Skeletal muscle tissue (tissue), 4 donors: Measurements from ENCODE around the gene GPC6. TPM values are rescaled to one million over a fixed set of nuclear protein-coding genes. Genes with fewer than 3 reads are reported as not detected.

Experiments used
- H3K27ac ChIP-seq: one replicate; pipeline ENCODE4 v1.7.0; 2013; ENCODE audit warnings: mild to moderate bottlenecking, low read depth, low read length, inconsistent platforms
- H3K27me3 ChIP-seq, 3 donors: one replicate each; pipeline ENCODE4 v1.7.0; 2013; ENCODE audit warnings: low read length in 3 of 3; ENCODE audit not compliant: control insufficient read depth in 3 of 3, insufficient read depth in 3 of 3
- H3K36me3 ChIP-seq, 3 donors: one replicate each; pipeline ENCODE4 v1.7.0; 2013; ENCODE audit warnings: low read length in 3 of 3; ENCODE audit not compliant: control insufficient read depth in 3 of 3, insufficient read depth in 3 of 3
- H3K4me1 ChIP-seq, 3 donors: one replicate each; pipeline ENCODE4 v1.7.0; 2013; ENCODE audit warnings: low read length in 3 of 3, mild to moderate bottlenecking in 3 of 3; ENCODE audit not compliant: control insufficient read depth in 3 of 3, insufficient read depth in 3 of 3
- H3K4me3 ChIP-seq, 3 donors: one replicate each; pipeline ENCODE4 v1.7.0; 2013; ENCODE audit warnings: low read length in 3 of 3
- H3K9ac ChIP-seq, 3 donors: one replicate each; pipeline ENCODE4 v1.7.0; 2013; ENCODE audit warnings: low read length in 3 of 3, mild to moderate bottlenecking in 3 of 3, moderate library complexity in 2 of 3, low read depth in 1 of 3
- H3K9me3 ChIP-seq, 3 donors: one replicate each; pipeline ENCODE4 v1.7.0; 2013; ENCODE audit warnings: low read length in 3 of 3; ENCODE audit not compliant: control insufficient read depth in 3 of 3
- total RNA-seq: library from RNA; depleted of rRNA; stranded (reverse); fragments of >200 nt; gene quantifications from one replicate; pipeline ENCODE4 v1.2.3, GENCODE V29; 2014
- donor health status: Osteomylitis.

GPC6 gene
- total RNA-seq, 1 donor from 2014 or later, result 7.8 TPM

DNA sequence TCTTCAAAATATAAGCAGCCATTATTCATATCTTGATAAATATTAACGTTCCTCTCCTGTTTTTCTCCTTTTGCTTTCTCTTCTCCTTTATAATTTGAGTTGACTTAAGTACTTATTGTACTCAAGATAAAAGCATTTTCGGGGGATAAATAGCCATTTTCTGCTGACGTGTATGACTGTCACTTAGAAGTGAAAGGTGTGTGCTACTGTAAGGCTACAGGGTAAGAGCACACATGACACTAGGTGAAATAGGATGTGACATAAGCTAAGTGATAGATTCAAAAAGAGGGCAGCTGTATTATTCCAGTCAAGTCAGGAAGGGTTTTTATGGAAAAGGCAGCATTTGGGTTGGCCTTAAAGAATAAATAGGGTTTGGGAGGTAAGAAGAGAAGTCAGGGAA lies 128.5 kb downstream of the GPC6 start:
- Histone ChIP-seq H3K4me1 (no peaks in the 10 kb centered on the region), H3K4me3 (no peak overlapping the region), H3K9ac (no peak overlapping the region), H3K27me3 (no peaks in the 10 kb centered on the region), H3K27ac (no peak overlapping the region), H3K36me3 (no peaks in the 10 kb centered on the region), H3K9me3 (no peaks in the 10 kb centered on the region)

DNA sequence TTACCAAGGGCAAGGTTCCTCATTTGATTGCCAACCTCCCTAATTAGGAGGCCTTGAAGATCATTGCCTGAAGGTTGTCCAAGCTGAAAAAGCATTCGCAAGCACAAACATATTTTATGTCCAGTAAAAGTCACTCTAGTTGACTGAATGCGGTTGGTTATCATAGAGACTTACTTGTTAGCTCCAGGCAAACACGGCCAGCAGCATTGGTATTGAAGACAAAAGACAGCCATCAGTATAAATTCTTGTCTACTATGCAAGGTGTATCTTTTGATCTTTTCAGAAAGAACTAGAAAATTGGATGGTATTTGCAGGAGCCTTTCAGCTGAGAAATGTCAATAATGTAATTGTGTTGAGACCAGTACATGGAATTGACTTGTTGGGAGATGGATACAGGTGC lies 129.9 kb downstream of the GPC6 start:
- H3K36me3 ChIP-seq, result no peaks in the 10 kb centered on the region
- no peak overlapping the region for H3K27ac ChIP-seq
- H3K9me3 ChIP-seq, result no peaks in the 10 kb centered on the region
- H3K27me3 ChIP-seq, result no peaks in the 10 kb centered on the region
- H3K4me3 ChIP-seq, result no peak overlapping the region
- H3K4me1 ChIP-seq, result no peaks in the 10 kb centered on the region
- no peak overlapping the region for H3K9ac ChIP-seq

DNA sequence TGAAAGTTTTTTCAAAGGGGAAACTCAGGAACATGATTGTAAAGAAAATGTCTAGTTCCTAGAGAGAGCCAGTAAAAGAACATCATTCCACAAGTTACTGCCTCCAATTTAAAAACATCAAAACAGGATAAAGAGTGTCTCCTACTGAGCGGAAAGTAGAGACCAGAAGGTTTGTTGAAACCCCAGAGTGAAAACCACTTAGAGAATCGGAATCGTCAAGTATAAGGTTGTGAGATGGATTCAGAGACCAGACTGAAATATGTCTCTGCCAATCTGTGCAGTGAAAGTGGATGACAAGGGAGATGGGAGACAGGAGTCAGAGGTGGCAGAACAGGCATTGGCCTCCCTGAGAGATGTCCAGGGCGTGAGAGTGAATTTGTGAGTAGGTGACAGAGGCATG lies 133.4 kb downstream of the GPC6 start:
- Histone ChIP-seq H3K27me3 (no peaks in the 10 kb centered on the region), H3K36me3 (no peaks in the 10 kb centered on the region), H3K4me1 (no peaks in the 10 kb centered on the region), H3K9ac (no peak overlapping the region), H3K27ac (no peak overlapping the region), H3K9me3 (no peaks in the 10 kb centered on the region), H3K4me3 (no peak overlapping the region)

DNA sequence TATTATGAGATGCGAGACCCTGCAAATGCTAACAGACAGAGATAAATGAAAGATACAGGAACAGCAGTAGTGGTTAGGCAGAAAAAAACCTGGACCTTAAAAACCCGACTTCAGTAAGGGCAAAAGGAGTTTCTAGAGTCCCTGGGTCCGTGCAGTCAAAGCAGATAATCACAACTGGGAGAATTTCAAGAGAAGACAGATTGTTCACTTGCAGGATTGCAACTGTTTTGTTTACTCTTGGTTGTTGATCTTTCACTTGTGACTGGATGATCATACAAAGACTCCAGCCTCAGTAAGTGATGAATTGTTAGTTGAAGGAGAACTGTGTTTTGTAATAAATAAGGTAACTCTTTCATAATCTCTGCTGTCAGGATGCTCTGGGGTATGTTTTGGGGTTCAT lies 135.1 kb downstream of the GPC6 start:
- no peaks in the 10 kb centered on the region for H3K27me3 ChIP-seq
- H3K9me3 ChIP-seq, result no peaks in the 10 kb centered on the region
- H3K4me1 ChIP-seq, result no peaks in the 10 kb centered on the region
- no peak overlapping the region for H3K4me3 ChIP-seq
- H3K27ac ChIP-seq, result no peak overlapping the region
- no peaks in the 10 kb centered on the region for H3K36me3 ChIP-seq
- H3K9ac ChIP-seq, result no peak overlapping the region

DNA sequence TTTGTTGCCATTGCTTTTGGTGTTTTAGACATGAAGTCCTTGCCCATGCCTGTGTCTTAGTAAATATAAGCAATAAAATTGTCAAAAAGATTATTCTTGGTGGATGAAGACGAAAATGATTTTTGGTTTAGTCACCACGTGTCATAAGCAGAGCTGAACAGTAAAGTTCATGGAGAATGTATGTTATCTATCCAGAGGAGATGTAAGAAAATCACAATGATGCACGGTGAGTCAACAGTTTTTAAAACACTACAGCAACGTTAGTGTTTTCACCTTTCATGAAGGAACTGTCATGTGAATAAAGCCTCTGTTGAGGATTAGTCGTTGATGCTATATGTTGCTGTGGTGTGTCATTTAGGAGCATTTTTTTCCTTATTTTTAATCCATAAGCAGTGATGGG lies 137.6 kb downstream of the GPC6 start:
- H3K36me3 ChIP-seq, result no peaks in the 10 kb centered on the region
- no peaks in the 10 kb centered on the region for H3K9me3 ChIP-seq
- H3K27me3 ChIP-seq, result no peaks in the 10 kb centered on the region
- H3K4me3 ChIP-seq, result no peak overlapping the region
- no peak overlapping the region for H3K9ac ChIP-seq
- no peaks in the 10 kb centered on the region for H3K4me1 ChIP-seq
- H3K27ac ChIP-seq, result no peak overlapping the region

DNA sequence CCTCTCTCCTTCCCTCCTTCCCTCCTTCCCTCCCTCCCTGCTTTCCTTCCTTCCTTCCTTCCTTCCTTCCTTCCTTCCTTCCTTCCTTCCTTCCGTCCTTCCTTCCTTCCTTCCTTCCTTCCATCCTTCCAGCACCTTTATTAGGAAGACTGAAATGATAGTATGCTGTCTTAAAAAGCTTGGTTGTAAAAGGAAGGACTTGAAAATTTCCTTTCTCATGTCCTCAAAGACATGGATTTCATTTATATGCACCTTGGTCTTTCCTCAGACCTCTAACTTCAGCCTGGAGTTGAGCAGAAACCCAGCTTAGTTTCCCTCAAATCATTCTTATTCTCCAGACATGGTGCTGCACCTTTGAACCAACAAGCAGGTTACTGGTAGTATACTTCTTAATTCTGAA lies 141.7 kb downstream of the GPC6 start:
- Histone ChIP-seq H3K4me1 (no peaks in the 10 kb centered on the region), H3K4me3 (no peak overlapping the region), H3K27ac (no peak overlapping the region), H3K9ac (no peak overlapping the region), H3K9me3 (no peaks in the 10 kb centered on the region), H3K36me3 (no peaks in the 10 kb centered on the region), H3K27me3 (no peaks in the 10 kb centered on the region)

DNA sequence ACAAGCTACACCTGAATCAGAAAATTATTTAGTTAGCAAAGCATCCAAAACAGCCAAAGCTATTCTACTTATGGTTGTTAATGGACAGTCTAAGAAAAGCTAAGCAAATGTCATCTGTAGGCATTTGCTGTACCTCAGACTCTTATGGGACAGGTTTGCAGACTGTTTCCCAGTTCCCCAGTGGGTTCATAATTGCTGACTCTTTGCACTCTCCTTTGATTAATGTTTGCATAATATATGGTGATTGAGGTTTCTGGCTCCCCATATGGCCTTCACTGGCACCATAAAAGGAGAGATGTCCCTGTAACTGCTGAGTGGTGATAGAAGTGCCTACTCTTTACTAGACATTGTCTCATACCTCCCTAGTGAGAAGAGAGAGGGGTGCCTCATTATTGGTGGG lies 142.1 kb downstream of the GPC6 start:
- H3K27ac ChIP-seq, result no peak overlapping the region
- no peaks in the 10 kb centered on the region for H3K9me3 ChIP-seq
- no peak overlapping the region for H3K9ac ChIP-seq
- H3K4me1 ChIP-seq, result no peaks in the 10 kb centered on the region
- no peaks in the 10 kb centered on the region for H3K36me3 ChIP-seq
- no peaks in the 10 kb centered on the region for H3K27me3 ChIP-seq
- no peak overlapping the region for H3K4me3 ChIP-seq

DNA sequence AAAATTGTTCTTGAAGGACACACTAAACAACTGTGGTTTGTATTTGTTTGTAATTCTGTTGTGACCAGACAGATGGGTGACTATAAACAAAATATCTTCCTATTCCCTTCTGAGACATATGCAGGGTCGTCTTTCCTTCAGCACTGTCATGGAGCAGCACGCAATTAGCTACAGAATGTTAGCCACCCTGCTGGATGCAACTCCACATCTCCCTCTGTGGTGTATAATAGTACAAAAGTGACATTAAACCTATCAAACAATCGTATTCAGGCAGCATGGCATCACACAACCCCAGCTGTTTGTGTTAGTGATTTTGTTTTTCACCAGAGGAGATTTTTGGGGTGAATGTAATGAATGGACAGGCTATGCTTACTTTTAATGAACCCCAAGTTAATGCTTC lies 146.2 kb downstream of the GPC6 start:
- Histone ChIP-seq H3K27ac (no peak overlapping the region), H3K9ac (no peak overlapping the region), H3K36me3 (no peaks in the 10 kb centered on the region), H3K4me3 (no peak overlapping the region), H3K27me3 (no peaks in the 10 kb centered on the region), H3K4me1 (no peaks in the 10 kb centered on the region), H3K9me3 (no peaks in the 10 kb centered on the region)

DNA sequence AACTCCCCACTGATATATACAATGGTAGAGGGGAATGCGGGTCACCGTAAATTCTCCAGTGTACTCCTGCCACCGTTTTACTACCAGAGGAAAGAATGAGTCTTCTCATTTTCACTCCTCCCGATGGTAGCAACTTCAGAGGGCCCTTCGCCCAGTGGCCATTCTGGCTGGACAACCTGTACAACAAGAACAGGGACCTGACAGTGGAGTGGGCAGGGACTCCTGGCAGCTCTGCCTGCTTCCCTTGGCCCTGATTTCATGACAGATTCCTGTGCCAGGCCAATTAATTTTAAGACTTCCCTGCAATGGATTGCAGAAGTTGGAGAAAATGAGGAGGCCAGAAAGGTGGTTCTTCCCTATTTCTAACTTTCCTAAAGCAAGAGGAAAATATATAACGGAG lies 148.9 kb downstream of the GPC6 start:
- Histone ChIP-seq H3K4me3 (no peak overlapping the region), H3K36me3 (no peaks in the 10 kb centered on the region), H3K27ac (no peak overlapping the region), H3K4me1 (no peaks in the 10 kb centered on the region), H3K9me3 (no peaks in the 10 kb centered on the region), H3K27me3 (no peaks in the 10 kb centered on the region), H3K9ac (no peak overlapping the region)

DNA sequence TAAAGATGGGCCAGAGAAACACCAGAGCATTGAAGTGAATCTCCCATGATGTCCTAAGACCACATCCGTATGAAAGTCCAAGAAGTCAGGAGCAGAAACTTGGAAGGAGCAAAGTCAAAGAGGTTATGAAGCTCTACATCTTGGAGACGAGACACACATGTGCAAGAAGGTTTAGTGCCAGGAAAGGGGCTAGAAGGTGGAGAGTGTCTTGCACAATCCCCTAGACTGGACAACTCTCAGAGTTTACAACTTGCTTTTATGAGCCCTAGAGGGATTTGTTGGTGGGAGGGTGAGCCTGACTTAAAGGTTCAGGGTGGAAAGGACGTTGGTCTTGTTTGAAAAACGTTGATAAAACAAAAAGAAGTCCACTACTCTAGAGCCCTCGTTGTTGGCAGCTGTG lies 150.6 kb downstream of the GPC6 start:
- Histone ChIP-seq H3K27ac (no peak overlapping the region), H3K4me3 (no peak overlapping the region), H3K27me3 (no peaks in the 10 kb centered on the region), H3K9me3 (no peaks in the 10 kb centered on the region), H3K9ac (no peak overlapping the region), H3K4me1 (no peaks in the 10 kb centered on the region), H3K36me3 (no peaks in the 10 kb centered on the region)

DNA sequence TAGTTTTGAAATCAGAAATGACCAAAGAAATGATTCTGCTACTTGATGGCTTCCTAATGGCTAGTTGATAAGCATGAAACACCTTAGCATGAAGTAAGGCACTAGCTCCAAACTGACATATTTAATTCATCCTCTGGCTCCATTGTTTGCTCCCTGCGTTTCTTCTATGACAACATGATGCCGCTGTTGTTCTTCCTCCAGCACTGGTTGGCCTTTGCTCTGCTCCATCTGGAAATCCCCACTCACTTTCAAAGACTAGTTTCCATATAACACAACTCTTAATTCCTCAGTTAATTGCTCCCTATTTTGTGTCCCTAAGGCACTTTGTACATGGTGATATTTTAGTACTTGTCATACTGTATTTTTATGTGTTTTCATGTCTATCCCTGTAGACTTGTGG lies 151.6 kb downstream of the GPC6 start:
- H3K9ac ChIP-seq, result no peak overlapping the region
- no peaks in the 10 kb centered on the region for H3K9me3 ChIP-seq
- H3K27ac ChIP-seq, result no peak overlapping the region
- H3K36me3 ChIP-seq, result no peaks in the 10 kb centered on the region
- no peaks in the 10 kb centered on the region for H3K4me1 ChIP-seq
- H3K27me3 ChIP-seq, result no peaks in the 10 kb centered on the region
- no peak overlapping the region for H3K4me3 ChIP-seq
